ENCODE measurements around the gene ERC2. TPM values are rescaled to one million over a fixed set of nuclear protein-coding genes. Genes with fewer than 3 reads are reported as not detected.

Gene ERC2
- total and polyA plus RNA-seq, 7 donors = 0.52 to 5.7 (median 1.2) TPM; not detected in 2

DNA sequence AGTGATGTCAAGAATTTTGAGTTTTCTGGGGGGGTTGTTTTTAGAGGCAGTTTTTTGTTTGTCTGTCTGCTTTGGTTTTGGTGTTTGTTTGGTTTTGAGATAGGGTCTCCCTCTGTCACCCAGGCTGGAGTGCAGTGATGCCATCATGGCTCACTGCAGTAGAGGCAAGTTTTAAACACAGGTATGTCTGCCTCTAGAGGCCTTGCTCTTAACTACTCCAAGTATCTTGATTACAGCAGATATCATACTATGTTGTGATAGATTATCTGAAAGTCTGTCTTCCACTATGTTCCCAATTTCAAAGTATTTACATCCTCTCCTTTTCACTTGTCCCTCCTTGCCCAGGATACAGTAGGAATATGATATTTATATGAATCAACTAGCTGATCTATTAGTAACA, 57.7 kb downstream of the ERC2 start:
- Histone ChIP-seq H3K9me3 (no peaks in the 10 kb centered on the region), H3K27me3 (no peaks in the 10 kb centered on the region), H3K27ac (no peak overlapping the region), H3K36me3 (no peaks in the 10 kb centered on the region), H3K4me3 (no peak overlapping the region), H3K4me1 (no peaks in the 10 kb centered on the region)
- no peak for DNase-seq
- no peak for TF ChIP-seq EP300 (IDR thresholded peaks at IDR 0.05)
- no peak for TF ChIP-seq CTCF (IDR thresholded peaks at IDR 0.05)
- TF ChIP-seq POLR2AphosphoS5 (IDR thresholded peaks at IDR 0.05) = no peak
- TF ChIP-seq POLR2A (IDR thresholded peaks at IDR 0.05) = no peak
- intact Hi-C loops (cut with DNase I) = no loop called here

- Histone ChIP-seq H3K27me3 (no peaks in the 10 kb centered on the region), H3K27ac (no peak overlapping the region), H3K4me3 (no peak overlapping the region), H3K36me3 (no peaks in the 10 kb centered on the region), H3K9me3 (no peaks in the 10 kb centered on the region), H3K4me1 (no peaks in the 10 kb centered on the region)
- WGBS, 2 donors = 93 to 95% methylated on average over 3 of the region's 3 CpGs
- no peak for TF ChIP-seq POLR2A (IDR thresholded peaks at IDR 0.05)
- TF ChIP-seq POLR2AphosphoS5 (IDR thresholded peaks at IDR 0.05) = no peak
- TF ChIP-seq CTCF (IDR thresholded peaks at IDR 0.05) = no peak
- TF ChIP-seq EP300 (IDR thresholded peaks at IDR 0.05) = no peak
- DNase-seq = no peak
- intact Hi-C loops (cut with DNase I) = no loop called here
These were observed 58.5 kb downstream of the ERC2 start for GRCh38 chr3:56409790-56410189.

DNA sequence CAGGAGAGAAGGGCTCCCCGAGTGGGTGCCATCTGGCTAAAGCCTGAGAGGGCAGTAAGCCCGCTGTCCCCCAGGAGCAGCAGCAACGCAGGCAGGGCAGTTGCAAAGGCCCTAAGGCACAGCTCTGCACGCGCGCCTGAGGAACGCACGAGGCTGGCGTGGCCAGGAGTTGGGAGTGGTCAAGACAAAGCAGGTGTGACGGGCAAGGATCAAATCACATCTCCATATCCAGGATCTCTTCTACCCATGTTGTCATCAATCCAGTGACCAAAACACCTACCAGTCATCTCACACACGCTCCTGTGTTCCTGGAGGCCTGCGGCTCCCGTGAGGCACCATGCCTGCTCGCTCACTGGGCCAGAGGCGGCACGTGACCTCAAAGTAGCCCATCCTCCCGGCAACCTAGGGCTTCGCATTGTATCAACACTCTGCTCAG, 59.5 kb downstream of the ERC2 start:
- intact Hi-C loops (cut with DNase I) = no loop called here
- no peaks in the 10 kb centered on the region for H3K36me3 ChIP-seq
- H3K27ac ChIP-seq = no peak overlapping the region
- TF ChIP-seq POLR2A (IDR thresholded peaks at IDR 0.05) = no peak
- no peak for TF ChIP-seq CTCF (IDR thresholded peaks at IDR 0.05)
- H3K9me3 ChIP-seq = no peaks in the 10 kb centered on the region
- H3K27me3 ChIP-seq = no peaks in the 10 kb centered on the region
- no peak for DNase-seq
- H3K4me1 ChIP-seq = no peaks in the 10 kb centered on the region
- WGBS, 2 donors = 91 to 93% methylated on average over 18 of the region's 18 CpGs
- H3K4me3 ChIP-seq = no peak overlapping the region

GRCh38 chr3:56406826-56407515, 61.3 kb downstream of the ERC2 start:
- no peaks in the 10 kb centered on the region for H3K9me3 ChIP-seq
- H3K27ac ChIP-seq = no peak overlapping the region
- no peak for DNase-seq
- H3K27me3 ChIP-seq = no peaks in the 10 kb centered on the region
- intact Hi-C loops (cut with DNase I) = no loop called here
- H3K36me3 ChIP-seq = no peaks in the 10 kb centered on the region
- H3K4me1 ChIP-seq = no peaks in the 10 kb centered on the region
- WGBS, 2 donors = 78 to 80% methylated on average over 4 of the region's 4 CpGs
- TF ChIP-seq EP300 (IDR thresholded peaks at IDR 0.05) (no peak), POLR2A (IDR thresholded peaks at IDR 0.05) (no peak), POLR2AphosphoS5 (IDR thresholded peaks at IDR 0.05) (no peak), CTCF (IDR thresholded peaks at IDR 0.05) (no peak)
- H3K4me3 ChIP-seq = no peak overlapping the region

DNA sequence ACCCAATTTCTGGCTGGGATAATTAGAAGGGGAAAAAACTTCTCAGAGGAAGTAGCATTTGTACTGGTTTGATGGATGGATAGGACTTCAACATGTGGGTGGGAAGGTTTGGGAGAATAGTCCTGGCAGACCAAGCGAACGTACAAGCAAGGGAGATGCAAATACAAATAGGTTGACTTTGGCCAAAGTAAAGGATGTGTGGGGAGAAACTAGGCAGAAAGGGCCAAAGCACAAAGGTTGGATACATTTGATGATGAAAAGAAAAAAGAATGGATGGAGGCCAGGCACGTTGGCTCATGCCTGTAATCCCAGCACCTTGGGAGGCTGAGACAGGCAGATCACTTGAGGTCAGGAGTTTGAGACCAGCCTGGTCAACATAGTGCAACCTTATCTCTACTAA, 63.4 kb downstream of the ERC2 start:
- Histone ChIP-seq H3K4me1 (no peaks in the 10 kb centered on the region), H3K27me3 (no peaks in the 10 kb centered on the region), H3K9me3 (no peaks in the 10 kb centered on the region), H3K36me3 (no peaks in the 10 kb centered on the region), H3K27ac (no peak overlapping the region), H3K4me3 (no peak overlapping the region)
- no peak for TF ChIP-seq EP300 (IDR thresholded peaks at IDR 0.05)
- no peak for TF ChIP-seq POLR2A (IDR thresholded peaks at IDR 0.05)
- TF ChIP-seq POLR2AphosphoS5 (IDR thresholded peaks at IDR 0.05) = no peak
- TF ChIP-seq CTCF (IDR thresholded peaks at IDR 0.05) = no peak
- 88 to 90% methylated on average over 3 of the region's 3 CpGs for WGBS, 2 donors
- no peak for DNase-seq
- intact Hi-C loops (cut with DNase I) = no loop called here
